AG04449 (cell line): ENCODE results near the gene CDIP1.
A peak's percentile ranks its signal among the peaks of the same experiment; 100 is the strongest.

Experiments used
- CTCF ChIA-PET: fragments of 350-600 bp; formaldehyde crosslinking; extraction: SDS; loops from one replicate; lab custom pipeline; 2021; ENCODE audit warnings: antibody characterized with exemption; lab: Yijun Ruan, JAX
- POLR2A ChIA-PET: fragments of 400-600, 350-600 bp; formaldehyde crosslinking; extraction: SDS; loops from one replicate; lab custom pipeline; 2020; ENCODE audit warnings: antibody characterized with exemption, inconsistent platforms; lab: Yijun Ruan, JAX
- DNase-seq: peaks from one replicate; pipeline ENCODE4 v3.0.0-alpha.2; 2010; ENCODE audit warnings: low read depth, low spot score
- H3K4me3 ChIP-seq: 2 replicates; pipeline ENCODE4 v1.5.1; 2011; ENCODE audit warnings: low read depth, mild to moderate bottlenecking, control low read depth, low read length
- TF ChIP-seq, protein P1 (sequence below): IDR thresholded peaks from one replicate; pipeline ENCODE4 v1.5.1; 2011; ENCODE audit warnings: mild to moderate bottlenecking, moderate library complexity, low read length, control low read depth, inconsistent platforms; ENCODE audit not compliant: insufficient read depth; ENCODE audit errors: missing control alignments

Gene CDIP1

DNA sequence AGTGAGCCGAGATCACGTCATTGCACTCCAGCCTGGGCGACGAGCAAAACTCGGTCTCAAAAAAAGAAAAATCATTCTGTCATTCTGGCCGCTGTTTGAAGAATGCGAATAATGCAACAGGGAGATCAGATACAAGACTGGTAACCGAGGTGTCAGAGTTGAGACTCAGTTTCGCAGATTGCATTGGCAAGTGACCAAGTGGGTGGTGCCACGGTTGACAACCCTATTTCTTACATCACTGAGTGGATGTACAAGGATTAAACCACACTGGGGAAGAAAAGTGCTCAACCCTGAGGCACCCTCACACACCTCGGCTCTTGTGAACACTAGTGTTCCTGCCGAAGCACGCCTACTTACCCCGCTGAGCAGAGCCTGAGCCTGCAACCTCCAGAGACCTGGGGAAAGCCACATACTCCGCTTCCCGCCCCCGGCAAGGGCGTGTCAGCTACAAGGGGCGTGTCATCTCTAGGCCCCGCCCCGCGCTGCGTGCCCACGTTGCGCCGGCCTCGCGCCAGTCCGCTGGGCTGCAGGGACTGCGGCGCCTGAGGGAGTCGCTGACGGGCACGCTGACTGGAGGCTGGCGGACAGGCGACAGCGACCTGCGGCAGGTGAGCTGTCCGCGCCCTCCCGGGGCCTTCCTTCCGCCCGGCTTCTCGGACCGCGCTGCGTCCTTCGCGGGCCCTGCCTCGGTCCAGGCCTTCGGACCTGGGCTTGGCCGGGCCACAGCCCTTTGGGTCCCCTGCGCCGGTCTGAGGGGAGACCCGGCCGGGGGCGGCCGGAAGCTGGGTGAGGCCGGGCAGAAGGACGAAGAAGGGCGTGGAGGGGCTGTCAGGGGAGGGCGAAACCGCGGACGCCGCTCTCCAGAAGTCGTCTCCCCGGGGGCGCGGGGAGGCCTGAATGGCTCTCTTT is 62.4 kb downstream of the CDIP1 start, which contains the start of gene HMOX2:
Gene HMOX2 (plus strand): TSS at position 519 of the 909 bp plus-strand sequence. CDS start 29,127 bp downstream, outside the sequence.
- POLR2A ChIA-PET = interaction anchor here (0.8 to 1.3 kb wide), 4 partner anchors 9 to 13 kb away, joined by 3 to 5 read pairs (median 3); no protein-coding TSS in a partner anchor
- TF ChIP-seq, protein P1, sequence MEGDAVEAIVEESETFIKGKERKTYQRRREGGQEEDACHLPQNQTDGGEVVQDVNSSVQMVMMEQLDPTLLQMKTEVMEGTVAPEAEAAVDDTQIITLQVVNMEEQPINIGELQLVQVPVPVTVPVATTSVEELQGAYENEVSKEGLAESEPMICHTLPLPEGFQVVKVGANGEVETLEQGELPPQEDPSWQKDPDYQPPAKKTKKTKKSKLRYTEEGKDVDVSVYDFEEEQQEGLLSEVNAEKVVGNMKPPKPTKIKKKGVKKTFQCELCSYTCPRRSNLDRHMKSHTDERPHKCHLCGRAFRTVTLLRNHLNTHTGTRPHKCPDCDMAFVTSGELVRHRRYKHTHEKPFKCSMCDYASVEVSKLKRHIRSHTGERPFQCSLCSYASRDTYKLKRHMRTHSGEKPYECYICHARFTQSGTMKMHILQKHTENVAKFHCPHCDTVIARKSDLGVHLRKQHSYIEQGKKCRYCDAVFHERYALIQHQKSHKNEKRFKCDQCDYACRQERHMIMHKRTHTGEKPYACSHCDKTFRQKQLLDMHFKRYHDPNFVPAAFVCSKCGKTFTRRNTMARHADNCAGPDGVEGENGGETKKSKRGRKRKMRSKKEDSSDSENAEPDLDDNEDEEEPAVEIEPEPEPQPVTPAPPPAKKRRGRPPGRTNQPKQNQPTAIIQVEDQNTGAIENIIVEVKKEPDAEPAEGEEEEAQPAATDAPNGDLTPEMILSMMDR = peak; percentile 74
- CTCF ChIA-PET = interaction anchor here (0.7 to 4.1 kb wide), 11 partner anchors 10 to 140 kb away, joined by 3 to 25 read pairs (median 4); no protein-coding TSS in a partner anchor
- no peak for DNase-seq
- peak within 1 kb of the TSS; percentile 89 for H3K4me3 ChIP-seq

DNA sequence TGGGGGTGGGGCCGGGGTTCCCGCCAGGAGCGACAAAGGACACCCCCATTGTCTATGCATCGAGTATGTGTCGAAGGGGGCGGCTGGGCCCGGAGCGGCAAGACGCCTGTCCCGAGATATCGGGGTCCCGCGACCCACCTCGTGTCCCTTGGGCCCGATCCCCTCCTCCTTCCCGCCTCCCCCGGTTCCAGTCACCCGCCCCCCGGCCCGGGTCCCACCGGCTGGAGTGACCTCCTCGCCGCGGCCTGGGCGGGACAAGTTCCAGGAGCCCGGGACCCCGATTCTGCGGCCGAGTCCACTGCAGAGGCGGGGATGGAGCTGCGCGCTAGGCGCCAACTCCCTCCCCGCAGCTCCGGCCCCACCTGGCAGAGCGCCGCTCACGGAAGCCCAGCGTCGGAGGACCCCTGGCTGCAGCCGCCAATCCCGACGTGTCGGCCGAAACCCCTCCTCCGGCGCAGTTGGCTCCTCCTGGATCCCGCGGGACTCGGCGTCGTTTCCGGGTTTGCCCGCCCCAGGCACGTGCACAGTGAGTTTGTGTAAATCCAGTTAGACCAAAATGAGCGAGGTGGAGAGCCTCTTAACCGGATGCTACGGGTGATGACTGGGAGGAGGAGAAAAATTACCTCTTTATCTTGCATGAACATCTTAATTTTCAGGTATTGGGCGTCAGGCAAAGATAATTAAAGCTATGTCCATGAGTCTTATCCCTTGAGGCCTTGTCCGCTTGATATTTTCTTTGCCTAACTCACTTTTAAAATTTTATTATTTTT is 64.2 kb downstream of the CDIP1 start, which contains the start of gene NMRAL1:
Gene NMRAL1 (minus strand): TSS at position 434 of the 770 bp plus-strand sequence. CDS start 493 bp downstream, outside the sequence.
- ChIA-PET CTCF (interaction anchor here (1.6 to 1.8 kb wide), 3 partner anchors 20 to 111 kb away, joined by 4 to 6 read pairs (median 5); no protein-coding TSS in a partner anchor), POLR2A (interaction anchor here (0.9 kb wide), 3 partner anchors 10 to 15 kb away, joined by 3 read pairs; no protein-coding TSS in a partner anchor)
- DNase-seq = no peak
- TF ChIP-seq, protein P1 = peak; percentile 12
- peak within 1 kb of the TSS; percentile 73 for H3K4me3 ChIP-seq

DNA sequence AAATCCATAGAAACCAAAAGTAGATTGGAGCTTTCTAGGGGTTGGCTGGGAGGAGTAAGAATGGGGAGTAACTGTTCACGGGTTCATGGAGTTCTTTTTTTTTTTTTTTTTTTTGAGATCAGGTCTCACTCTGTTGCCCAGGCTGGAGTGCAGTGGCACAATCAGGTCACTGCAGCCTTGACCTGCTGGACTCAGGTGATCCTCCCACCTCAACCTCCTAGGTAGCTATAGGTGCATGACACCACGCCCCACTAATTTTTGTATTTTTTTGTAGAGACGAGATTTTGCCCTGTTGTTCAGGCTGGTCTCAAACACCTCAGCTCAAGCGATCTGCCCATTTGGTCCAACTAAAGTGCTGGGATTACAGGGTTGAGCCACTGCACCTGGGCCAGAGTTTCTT is 65.7 kb downstream of the CDIP1 start:
- no peak for DNase-seq
- CTCF ChIA-PET = interaction anchor here (0.6 to 0.9 kb wide), 2 partner anchors 21 to 34 kb away, joined by 3 to 4 read pairs; no protein-coding TSS in a partner anchor
- H3K4me3 ChIP-seq = no peak overlapping the region
- TF ChIP-seq, protein P1 = no peak
- POLR2A ChIA-PET = no interaction called here

DNA sequence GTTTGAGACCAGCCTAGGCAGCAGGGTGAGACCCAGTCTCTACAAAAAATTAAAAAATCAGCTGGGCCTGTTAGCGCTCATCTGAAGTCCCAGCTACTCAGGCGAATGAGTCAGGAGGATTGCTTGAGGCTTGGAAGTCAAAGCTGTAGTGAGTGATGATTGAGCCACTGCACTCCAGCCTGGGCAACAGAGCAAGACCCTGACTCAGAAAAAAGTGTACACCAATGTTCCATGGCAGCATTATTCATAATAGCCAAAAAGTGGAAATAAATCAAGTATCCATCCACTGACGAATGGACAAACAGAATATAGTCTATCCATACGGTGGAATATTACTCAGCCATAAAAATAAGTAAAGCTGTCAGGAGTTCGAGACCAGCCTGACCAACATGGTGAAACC is 66.7 kb downstream of the CDIP1 start:
- ChIA-PET POLR2A (no interaction called here), CTCF (interaction anchor here (1.2 kb wide), 1 partner anchor 76 kb away, joined by 5 read pairs; no protein-coding TSS in a partner anchor)
- no peak for DNase-seq
- H3K4me3 ChIP-seq = no peak overlapping the region
- TF ChIP-seq, protein P1 = no peak

DNA sequence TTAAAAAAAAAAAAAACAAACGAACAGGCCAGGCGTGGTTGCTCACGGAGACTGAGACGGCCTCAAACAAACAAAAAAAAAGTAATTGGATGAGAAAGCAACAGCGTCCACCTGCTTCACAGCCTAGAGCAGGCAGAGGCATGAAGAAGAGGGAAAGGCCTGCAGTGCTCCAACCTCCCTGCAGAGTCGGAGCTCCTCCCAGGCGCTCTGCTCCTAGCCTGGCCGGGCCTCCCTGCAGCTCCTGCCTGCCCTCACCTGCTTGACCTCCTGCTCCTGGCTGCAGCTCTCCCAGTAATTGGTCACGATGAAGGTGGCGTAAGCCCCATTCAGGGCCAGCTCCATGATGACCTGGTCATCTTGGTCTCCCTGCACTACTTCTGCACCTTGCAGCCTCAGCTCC is 69.6 kb downstream of the CDIP1 start:
- CTCF ChIA-PET = interaction anchor here (1.4 kb wide), 1 partner anchor 37 kb away, joined by 3 read pairs; no protein-coding TSS in a partner anchor
- no peak overlapping the region for H3K4me3 ChIP-seq
- TF ChIP-seq, protein P1 = no peak
- DNase-seq = no peak
- POLR2A ChIA-PET = no interaction called here
